HG03439 (cell line): Measurements from ENCODE around the gene SOS1.
"Not testable (repeated sequence)": the region's sequence is repeated elsewhere in the genome, so short reads cannot be mapped to it uniquely, and the experiment has no call there.

Experiments
- ATAC-seq: cut with Tn5 transposase; IDR thresholded peaks from one replicate; pipeline ENCODE4 v1.9.1; 2021; ENCODE audit warnings: mild to moderate bottlenecking, moderate library complexity; ENCODE audit not compliant: unreplicated experiment

SOS1 gene

DNA sequence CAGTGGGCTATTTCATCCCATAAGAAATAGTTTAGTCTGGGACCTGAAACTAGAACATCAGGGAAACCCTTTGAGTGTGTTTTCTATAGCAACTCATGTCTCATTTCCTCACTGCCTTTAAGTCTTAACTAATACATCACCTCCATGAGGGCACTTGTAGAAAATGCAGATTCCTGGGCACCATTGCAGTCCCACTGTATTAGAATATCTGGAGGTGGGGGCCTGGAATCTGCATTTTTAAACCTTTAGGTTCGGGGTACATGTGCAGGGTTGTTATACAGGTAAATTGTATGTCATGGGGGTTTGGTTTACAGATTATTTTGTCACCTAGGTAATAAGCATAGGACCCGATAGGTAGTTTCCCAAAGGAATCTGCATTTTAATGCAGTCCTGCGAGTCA is 143.8 kb downstream of the SOS1 start:
- no peak for ATAC-seq

DNA sequence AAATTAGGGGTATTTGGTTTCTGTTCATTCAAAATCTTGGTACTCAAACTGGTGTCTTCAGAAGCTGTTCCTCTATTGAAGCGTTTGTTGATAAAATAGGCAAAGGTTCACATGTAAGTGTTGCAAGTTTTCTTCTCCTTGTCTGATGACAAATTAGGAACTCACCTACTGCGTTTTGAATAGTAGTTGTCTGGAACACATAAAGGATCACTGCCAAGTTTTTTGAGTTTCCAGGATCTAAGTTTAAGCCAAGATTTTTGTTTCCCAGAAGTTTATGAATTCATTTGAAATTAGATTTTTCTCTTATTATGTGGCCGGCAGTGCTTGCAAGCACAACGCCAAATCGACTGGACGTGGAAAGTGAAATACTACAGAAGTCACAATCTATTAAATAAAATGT is 145.8 kb downstream of the SOS1 start:
- no peak for ATAC-seq

DNA sequence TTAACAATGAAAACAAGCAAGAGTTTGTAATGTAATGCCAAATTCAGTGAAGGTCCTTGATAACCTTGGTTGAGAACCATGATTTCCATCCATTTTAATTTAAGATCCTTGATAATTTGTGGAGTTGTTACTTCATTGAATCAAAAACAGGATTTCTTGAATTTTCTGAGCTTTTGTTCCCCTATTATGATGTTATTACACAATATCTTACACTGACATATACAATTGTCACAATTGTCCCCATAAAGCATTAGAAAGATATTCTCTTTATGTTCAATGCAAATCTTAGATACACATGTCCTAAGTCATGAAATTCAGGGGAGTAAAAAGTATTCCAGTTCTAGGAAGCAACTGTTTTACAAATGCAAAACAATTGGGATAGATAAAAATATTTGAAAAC is 147.6 kb downstream of the SOS1 start:
- ATAC-seq, result no peak

DNA sequence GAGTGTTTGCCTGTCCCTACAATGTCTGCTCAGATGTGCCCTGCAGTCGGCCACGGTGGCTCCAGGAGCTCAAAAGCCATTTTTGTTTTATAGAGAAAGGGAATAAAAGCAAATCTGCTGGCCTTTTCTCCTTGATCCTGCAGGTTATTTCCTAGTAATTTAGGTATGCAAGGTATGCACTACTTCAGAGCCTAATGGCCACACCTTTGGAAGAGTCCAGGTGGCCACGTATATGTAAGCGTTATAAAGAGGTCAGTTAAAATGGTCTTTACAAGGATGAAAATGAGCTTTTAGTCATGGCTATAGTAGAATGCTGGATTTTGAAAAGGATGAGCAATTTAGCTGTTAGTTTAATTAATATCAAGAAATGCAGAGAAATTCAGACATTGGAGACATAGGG is 149.5 kb downstream of the SOS1 start:
- ATAC-seq, result no peak

DNA sequence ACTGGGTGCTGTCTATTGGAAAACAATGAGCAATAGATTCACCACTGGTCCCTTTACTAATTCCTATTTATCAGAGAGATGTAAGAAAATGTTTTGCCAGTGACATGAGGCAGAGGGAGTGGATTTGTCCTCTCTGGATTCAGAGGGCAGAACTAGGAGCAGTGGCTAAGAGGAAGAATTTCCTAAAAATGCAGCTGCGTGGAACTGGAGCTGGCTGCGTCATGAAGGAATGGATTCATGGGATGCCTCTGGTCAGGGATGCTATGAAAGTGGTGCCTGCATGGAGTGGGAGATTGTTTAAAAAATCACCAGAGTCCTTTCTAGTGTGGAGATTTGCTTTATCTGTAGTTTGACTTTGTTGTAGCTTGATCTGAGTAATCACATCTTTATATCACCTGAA is 152.8 kb downstream of the SOS1 start:
- no peak for ATAC-seq

DNA sequence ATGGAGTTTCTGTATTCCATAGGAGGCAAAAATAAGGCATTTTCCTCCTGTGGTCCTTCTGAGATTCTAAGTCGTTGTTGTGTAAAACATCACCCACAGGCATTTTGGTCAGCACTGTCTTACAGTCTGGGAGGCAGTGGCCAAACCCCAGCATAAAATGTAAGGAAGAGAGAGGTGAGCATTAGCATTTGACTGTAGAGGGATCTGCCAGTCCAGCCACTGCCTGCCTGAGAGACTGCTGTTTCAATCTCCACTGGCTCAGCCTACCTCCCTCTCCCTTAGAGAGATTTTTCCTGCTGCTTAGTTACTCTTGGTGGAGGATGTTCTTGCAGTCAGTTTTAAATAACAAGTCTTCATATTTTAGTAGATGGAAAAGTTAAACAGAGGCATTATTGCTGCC is 154.2 kb downstream of the SOS1 start:
- ATAC-seq, result no peak

DNA sequence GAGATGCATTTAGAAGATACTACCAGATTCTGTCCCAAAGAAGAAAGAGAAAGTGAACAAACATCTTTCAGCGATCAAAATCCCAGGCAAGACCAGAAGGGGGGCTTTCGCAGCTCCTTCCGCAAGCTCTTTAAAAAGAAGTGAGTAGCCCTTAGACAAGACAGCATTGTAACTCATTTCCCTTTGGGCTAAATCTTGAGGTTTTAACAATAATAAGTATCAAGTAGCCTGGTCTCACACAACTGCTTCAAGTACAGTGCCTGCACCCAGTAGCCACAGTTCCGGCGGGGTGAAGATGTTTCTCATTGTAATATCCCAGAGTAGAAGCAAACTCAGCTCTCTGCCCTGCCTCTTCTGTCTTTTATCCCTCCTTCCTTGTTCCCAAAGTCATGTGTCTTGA is 154.8 kb downstream of the SOS1 start:
- ATAC-seq, result no peak

DNA sequence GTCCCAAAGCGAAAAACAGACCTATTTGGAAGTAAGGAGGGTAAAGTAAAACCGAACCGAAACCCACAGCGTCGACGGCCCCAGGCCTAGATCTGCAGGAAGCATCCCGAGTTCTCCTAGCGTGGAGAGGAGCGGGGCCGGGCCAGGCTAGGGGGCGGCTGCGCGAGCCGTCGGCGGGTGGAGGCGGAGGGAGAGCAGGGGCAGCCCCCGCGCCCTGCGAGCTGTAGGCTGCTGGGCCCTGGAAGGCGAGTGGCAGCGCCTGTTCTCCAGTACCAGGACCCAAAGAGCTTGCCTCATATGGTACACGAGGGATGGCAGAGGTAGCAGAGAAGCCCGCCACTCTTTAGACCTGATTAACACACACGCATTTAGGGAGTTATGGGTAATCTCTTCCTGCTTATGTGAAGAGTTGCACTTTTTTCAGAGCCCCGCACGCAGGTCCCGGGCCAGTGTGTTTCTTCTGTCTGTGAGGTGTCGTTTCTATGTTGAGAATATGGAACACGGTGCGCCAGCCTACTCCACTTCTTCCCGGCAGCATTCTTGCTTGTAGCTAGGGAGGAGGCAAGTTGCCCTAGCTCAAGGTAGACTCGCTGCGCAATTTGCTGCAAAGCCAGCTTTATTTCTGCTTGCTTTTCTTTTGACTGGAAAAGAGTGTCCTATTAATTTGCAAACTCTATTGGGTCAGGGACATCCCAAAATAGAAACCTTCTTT is 160.1 kb downstream of the SOS1 start:
- ATAC-seq, result peak; percentile 30

DNA sequence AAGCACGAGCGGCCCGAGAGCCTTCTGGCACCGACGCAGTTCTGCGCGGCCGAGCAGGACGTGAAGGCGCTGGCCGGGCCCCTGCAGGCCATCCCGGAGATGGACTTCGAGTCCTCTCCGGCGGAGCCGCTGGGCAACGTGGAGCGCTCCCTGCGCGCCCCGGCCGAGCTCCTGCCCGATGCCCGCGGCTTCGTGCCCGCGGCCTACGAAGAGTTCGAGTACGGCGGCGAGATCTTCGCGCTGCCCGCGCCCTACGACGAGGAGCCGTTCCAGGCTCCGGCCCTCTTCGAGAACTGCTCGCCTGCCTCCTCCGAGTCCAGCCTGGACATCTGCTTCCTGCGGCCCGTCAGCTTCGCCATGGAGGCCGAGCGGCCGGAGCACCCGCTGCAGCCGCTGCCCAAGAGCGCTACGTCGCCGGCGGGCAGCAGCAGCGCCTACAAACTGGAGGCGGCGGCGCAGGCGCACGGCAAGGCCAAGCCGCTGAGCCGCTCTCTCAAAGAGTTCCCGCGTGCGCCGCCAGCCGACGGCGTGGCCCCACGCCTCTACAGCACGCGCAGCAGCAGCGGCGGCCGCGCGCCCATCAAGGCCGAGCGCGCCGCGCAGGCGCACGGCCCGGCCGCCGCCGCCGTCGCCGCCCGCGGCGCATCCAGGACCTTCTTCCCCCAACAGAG is 160.8 kb downstream of the SOS1 start:
- peak; percentile 81 for ATAC-seq

DNA sequence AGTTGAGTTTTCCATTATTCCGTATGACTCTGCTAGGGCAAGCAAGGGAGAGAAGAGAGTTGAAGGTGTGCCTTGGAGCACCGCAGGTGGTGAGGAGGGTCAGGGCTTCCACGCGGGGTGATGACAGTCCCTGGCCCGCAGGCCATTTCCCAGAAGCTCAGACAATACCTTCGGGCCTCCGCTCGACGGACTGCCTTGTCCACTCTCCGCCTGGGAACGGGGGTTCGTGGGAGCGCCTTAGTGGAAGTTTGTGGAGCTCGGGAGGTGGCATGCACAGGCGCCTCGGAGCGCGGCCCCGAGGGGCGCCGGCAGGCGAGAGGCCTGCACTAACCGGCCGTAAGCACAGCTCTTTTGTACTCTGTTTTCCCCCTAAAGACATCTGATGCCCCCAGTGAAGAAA is 161.4 kb downstream of the SOS1 start:
- no peak for ATAC-seq

DNA sequence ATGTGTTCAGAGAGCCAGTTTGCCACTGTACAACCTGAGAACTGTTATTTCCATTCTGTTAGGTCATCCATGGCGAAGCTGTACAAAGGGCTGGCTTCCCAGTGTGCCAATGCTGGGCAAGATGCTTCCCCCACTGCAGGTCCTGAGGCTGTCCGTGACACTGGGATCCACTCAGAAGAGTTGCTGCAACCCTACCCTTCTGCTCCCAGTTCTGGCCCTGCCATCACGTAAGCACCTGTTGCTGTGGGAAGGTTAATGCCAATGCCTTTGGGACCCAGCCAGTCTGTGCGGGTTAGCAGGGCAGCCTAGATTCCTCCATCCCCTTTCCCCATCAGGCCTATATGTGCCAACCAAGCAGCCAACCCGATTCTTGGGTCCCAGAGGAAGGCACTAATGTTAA is 162.9 kb downstream of the SOS1 start:
- no peak for ATAC-seq

DNA sequence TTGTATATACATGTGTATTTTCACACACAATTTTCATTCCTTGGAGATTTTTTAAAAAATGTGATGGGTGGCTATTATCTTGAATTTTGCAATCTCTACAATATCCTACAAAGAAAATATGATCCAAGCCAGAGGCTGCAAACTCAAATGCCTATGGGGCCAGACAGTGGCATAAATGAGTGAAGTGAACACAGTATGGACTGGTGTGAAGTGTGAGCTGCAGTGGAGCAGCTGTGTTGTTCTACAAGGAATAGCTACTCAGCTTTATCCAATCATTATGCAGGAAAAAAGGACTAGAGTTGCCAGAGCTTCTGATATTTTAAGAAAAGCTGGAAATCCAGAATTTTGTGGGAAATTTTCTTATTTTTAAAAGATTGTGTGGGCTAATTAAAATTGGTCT is 169.1 kb downstream of the SOS1 start:
- no peak for ATAC-seq

DNA sequence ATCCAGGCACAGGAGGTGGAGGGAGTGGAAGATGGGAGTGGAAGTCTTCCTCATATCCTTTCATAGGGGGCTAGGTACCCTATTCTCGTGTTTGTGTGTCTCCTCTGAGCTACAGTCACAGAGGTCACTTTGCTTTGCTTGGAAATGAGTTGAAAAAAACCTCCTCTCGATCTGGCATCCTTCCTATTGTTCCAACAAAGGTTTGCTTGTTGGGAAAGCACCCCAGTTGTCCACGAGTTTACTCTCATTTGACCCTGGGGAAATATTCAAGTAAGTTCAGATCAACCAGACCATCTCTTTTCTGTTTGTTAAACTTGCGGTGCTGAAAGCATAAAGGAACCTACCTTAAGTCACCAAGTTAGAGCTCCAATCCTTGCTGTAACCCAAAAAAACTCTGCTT is 171.9 kb downstream of the SOS1 start:
- no peak for ATAC-seq

DNA sequence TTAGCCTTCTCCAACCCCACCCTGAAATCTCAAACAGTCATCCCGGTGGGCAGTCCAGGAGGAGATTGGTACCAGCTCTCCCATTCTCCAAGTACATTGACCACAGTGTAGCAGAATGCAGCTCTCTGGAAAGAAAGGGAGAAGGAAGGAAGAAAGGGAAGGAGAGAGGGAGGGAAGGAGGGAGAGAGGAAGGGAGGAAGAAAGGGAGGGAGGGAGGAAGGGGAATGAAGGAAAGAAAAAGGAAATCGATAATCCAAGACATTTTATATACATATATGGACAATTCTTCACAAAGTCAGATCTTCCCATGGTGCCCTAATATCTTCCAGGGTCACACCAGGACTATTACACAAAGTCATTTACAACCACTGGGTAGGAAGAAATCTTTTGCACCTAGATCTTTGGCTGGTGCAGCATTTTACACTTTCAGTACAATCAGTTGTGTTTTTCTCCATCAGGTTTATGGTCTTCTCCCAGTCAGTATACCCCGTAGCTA is 172.4 kb downstream of the SOS1 start:
- no peak for ATAC-seq

DNA sequence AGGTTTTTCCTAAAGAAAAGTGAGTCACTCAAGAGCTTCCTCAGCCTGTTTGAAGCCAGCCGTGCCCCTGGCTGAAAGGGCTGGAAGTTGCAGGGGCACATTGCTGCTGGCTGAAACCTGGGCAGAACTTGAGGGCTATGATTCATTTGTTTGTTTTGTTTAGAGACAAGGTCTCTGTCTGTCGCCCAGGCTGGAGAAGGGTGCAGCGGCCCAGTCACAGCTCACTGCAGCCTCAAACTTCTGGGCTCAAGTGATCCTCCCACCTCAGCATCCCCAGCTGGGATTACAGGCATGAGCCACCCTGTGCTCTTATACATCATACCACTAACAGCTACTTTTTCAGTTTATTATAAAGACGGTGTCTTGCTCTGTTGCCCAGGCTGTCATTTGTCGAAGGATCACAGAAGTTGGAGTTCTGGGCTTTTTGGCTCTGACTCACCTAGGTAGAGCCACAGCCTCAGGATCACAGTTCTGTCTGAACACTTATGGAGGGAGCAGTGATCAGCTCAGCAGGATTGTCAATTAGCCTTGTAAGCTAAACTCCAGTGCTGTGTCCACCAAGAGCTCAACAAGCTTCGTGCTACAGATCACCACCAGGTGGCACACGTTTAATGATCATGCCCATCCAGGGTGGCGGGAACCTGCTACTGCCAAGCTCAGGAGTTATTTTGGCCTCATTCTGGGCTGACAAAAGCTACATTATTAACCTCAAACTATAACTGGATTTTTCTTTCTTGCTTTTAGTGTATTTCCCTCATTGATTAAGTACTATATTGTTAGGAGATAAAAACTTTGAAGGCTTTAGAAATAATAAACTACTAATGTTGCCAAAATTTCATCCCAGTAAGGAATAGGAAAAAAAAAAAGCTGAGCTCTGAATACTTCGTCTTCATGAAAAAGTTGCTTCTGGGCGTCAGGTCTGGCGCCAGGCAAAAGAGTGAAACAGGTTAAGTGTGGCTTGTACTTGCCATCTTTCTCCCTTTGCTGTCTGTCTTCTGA is 173.3 kb downstream of the SOS1 start:
- no peak for ATAC-seq

DNA sequence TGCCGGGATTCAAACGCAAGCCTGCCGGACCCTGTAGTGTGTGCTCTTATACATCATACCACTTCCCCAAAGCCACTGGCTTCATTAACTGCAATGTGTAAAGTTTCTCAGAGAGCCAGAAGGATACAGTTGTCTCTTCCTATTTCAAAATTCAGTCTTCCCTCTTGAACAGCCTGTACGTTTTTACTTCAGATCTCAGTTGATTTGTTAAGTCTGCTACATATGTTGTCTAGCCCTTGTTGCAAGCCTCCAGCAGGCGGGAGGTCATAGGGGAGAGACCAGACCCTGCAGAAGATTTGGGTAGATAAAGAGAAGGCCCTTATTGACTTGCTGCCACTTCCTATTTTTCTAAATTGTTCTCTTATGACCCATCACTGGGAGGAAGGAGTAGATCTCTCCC is 174.9 kb downstream of the SOS1 start:
- no peak for ATAC-seq

DNA sequence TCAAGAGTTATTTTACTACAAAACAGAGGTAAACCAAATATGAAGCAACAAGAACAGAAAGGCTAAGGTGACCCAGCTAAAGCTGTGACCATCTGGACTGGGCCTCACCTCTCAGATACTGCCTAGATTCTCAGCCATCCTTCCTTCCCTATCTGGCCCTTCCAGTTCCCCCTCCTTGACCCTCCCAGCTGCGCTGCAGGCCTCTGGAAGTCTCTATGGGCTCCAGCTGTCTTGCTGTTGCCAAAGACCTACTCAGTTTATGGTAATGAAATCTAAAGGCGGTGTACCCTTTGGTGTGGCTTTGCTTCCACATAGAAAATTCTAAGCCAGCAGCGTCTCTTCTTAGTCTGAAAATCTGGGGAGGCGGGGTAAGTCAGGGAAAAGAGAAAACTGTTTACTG is 175.5 kb downstream of the SOS1 start:
- ATAC-seq, result no peak

DNA sequence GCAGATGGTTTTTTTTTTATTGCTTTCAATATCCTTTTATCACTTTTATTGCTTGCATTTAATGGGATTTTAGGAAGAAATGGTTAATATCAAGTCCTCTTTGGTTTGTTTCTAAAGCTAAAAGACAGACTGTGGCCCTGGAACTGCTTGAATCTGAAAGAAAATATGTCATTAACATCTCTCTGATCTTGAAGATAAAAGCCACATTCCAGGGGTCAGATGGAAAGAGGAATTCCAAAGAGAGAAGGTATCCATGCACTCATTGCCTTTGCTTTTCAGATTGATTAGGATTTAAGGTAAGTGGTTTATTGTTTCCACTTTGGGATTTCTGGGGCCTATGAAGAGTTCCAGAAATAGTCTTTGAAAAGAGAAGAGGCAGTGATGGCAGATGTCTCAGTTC is 177.1 kb downstream of the SOS1 start:
- ATAC-seq, result no peak

DNA sequence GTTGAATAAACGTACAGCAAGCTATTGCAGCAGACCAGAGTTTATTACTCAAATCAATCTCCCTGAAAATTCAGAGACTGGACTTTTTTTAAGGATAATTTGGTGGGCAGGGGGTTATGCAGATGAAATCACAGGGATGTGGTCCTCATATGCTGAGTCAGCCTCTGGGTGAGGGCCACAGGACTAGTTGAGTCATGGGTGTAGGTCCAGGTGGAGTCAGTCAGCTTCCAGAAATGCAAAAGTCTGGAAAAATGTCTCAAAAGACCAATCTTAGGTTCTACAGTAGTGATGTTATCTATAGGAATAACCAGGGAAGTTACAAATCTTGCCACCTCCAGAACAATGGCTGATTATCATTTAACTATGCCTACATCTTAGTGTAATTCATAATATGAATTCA is 180.1 kb downstream of the SOS1 start:
- ATAC-seq, result no peak

DNA sequence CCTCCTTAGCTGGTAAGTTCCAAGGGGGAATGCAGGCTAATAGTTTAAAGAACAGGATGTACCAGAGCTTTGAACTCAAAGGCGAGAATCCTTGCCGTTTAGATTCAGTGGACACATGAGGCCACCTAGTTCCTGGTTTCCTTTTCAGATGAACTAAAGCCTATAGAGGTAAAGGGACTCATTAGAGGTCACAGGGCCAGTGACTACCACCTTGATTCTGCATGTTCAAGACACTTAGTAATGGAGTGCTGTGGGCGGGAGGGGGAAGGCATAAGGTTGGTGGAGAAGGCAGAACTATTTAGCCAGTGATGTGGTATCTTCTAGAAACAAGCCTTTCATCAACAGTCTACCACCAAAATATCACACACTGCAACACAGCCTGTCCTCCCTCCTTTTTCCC is 183.3 kb downstream of the SOS1 start:
- no peak for ATAC-seq

DNA sequence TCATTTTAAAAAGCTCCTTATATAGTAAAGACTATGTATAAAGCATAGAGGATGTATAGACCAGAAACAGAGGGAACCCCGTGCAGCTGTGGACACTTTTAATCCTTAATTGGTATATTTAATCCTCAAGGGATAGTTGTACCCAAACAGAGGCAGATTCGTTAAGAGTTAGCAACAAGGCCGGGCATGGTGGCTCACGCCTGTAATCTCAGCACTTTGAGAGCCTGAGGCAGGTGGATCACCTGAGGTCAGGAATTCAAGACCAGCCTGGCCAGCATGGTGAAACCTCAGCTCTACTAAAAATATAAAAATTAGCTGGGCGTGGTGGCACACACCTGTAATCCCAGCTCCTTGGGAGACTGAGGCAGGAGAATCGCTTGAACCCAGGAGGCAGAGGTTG is 184.3 kb downstream of the SOS1 start:
- ATAC-seq, result not testable (repeated sequence)
